Regular cardiac myocyte (primary cell): ENCODE results near the gene AGAP5. TPM values are rescaled to one million over a fixed set of nuclear protein-coding genes. Genes with fewer than 3 reads are reported as not detected.

Source experiments
- total RNA-seq: library from RNA; depleted of rRNA; stranded (reverse); fragments of >200 nt; gene quantifications from 2 replicates; pipeline ENCODE4 v1.2.3, GENCODE V29; 2014

The AGAP5 gene
- total RNA-seq, result 2.0 and 2.1 TPM in 2 replicates

DNA sequence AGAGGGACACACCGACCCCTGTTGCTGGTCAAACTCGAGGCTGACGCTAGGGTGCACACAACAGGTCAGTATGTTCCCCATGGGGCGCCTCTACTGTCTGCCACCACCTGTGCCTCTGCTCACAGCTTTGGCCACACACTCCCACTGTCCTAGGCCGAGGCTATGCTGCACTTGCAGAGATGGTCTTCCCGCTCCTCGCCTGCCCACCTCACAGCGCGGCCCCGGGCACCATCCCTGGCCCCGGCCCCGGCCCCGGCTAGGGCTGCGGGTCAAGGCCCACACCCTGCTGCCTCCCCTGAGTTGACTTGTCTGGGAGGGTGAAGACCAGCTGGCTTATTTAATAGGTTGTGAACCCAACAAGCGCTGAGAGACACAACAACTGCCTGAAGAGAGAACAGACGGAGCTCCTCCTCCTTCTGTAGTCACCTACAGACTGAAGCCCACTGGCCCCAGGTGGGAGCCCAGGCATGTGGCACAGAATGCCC lies at the start of gene AGAP5:
AGAP5 (minus strand) TSS at position 435 of the 485 bp plus-strand sequence; CDS start at position 81, 354 bp downstream.

DNA sequence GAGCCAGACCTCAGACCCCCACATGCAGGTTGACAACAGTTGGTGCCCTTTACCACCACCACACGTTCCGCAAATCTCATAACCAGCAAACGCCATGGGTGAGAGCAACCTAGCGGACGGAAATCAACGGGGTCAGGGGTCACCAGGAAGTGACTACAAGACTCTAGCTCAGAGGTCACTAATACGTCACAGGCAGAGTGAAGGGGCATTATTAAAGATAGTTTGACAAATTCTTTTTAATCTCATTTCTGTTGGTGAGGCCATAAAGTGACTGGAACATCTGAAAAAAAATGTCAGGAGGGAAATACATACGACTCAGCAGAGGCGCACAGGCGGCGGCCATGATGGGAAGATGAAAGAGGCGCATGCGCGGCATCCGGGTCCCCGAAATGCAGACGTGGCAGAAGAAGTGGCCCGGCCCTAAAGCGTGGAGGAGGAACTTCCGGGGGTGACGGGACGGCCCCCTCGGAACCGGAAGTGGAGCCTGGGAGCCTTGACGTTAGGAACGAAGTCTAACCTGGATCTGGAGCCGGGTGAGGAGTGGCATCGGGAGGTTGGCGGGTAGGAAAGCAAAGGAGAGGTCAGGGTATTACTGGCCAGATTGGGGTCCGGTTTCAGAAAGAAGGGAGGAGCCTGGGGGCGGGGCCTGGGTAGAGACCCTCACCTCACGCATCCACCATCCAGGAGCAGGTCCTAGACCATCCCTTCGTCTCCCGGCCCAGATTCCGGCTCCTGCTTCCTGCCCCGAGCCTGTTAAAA lies 46.2 kb upstream of the AGAP5 start, which contains the start of gene SEC24C:
SEC24C (plus strand) TSS at position 468 of the 759 bp plus-strand sequence. CDS start 2,461 bp downstream, outside the sequence.

DNA sequence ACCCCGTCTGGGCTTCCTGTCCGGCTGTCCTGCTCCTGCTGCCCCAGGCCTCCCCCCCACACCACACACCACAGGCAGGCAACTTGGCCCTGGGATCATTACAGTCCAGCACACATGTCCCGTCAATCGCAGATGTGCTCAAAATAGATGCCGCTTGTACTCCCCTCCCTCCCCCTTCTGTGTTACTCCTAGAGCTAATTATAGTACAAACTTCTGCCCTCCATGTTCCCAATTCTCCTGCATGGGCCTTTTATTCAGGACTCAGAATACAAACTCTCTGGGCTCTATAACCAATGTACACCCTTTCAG lies 42.0 kb downstream of the AGAP5 start, which contains the start of gene SYNPO2L:
SYNPO2L (minus strand) TSS at position 40 of the 309 bp plus-strand sequence. CDS start 107 bp downstream, outside the sequence.

DNA sequence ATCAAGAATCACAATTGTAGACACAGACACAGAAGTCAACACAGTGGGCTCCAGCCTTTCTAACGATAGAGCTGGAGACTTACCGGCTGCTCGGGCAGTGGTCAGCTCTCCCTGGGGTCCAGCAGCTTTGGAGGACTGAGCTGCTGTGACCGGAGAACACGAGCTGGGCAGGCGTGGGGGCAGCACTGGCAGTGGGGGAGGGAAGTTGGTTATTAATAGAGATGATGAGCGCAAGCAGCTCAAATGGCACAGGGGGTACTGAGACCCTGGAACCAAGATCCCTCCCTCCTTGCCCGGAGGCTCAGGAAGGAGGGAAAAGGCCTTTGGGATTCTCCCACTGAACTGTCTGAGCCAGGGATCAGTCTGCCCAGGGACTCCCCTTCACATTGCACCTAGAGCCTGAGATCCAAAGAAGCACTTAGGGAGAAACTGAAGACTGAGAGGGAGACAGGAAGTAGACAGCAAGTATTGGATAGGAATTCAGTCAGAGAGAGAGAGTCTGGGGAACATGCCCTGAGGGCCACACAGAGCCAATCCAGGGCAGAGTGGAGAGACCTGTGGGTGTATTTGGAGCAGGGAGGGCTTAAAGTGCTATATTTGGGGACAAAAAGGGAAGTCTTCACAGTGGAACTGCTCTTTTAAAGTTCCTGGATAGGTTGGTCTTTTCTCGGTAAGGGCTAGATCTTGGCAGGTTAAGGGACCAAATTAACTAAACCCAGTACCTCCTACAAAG lies 56.4 kb downstream of the AGAP5 start, which contains the start of gene MYOZ1:
MYOZ1 (minus strand) TSS at position 147 of the 733 bp plus-strand sequence. CDS start 1,457 bp downstream, outside the sequence.

Other genes starting within 250 kb of the AGAP5 start
- 22.6 and 29.0 TPM in 2 replicates for gene PPP3CB, start 202.1 kb downstream of the AGAP5 start, total RNA-seq
- 6.1 and 6.8 TPM in 2 replicates for gene USP54, start 106.8 kb downstream of the AGAP5 start, total RNA-seq
- gene MYOZ1, start 56.6 kb downstream of the AGAP5 start, total RNA-seq, result 0.19 and 0.28 TPM in 2 replicates
- under 0.01 TPM in 2 replicates for gene SYNPO2L, start 42.1 kb downstream of the AGAP5 start, total RNA-seq
- gene SEC24C, start 46.3 kb upstream of the AGAP5 start, total RNA-seq, result 37.8 and 64.8 TPM in 2 replicates
- gene CHCHD1, start 83.9 kb upstream of the AGAP5 start, total RNA-seq, result 17.8 and 30.1 TPM in 2 replicates
- 39.7 and 83.4 TPM in 2 replicates for gene ZSWIM8, start 87.5 kb upstream of the AGAP5 start, total RNA-seq
- 6.3 and 7.0 TPM in 2 replicates for gene NDST2, start 113.5 kb upstream of the AGAP5 start, total RNA-seq
- 18.8 and 22.8 TPM in 2 replicates for gene CAMK2G, start 176.4 kb upstream of the AGAP5 start, total RNA-seq
- gene PLAU, start 213.0 kb upstream of the AGAP5 start, total RNA-seq, result 53.0 and 130 TPM in 2 replicates